NCI-H1694 treated with DMSO at 0.1 percent for 48 hours (cell line): ENCODE results near the gene ATAD3B.
"Not testable (repeated sequence)": the region's sequence is repeated elsewhere in the genome, so short reads cannot be mapped to it uniquely, and the experiment has no call there.

Experiments
- DNase-seq: peaks from one replicate; lab custom pipeline; 2025; lab: John Stamatoyannopoulos, UW

The ATAD3B gene

GRCh38 chr1:1513675-1514074 is 42.1 kb downstream of the ATAD3B start:
- not testable (repeated sequence) for DNase-seq

- not testable (repeated sequence) for DNase-seq
These were observed 42.8 kb downstream of the ATAD3B start for GRCh38 chr1:1514376-1514775.

- not testable (repeated sequence) for DNase-seq
These were observed 45.4 kb downstream of the ATAD3B start for GRCh38 chr1:1516923-1517322.

GRCh38 chr1:1517973-1518620 is 46.5 kb downstream of the ATAD3B start:
- DNase-seq = no peak

GRCh38 chr1:1518621-1519007 is 47.0 kb downstream of the ATAD3B start:
- not testable (repeated sequence) for DNase-seq

- not testable (repeated sequence) for DNase-seq
These were observed 48.4 kb downstream of the ATAD3B start for GRCh38 chr1:1519805-1520505.

GRCh38 chr1:1521331-1521730 is 49.8 kb downstream of the ATAD3B start:
- DNase-seq = no peak

- DNase-seq = not testable (repeated sequence)
These were observed 51.0 kb downstream of the ATAD3B start for GRCh38 chr1:1522536-1522935.

GRCh38 chr1:1523226-1523625 is 51.7 kb downstream of the ATAD3B start:
- DNase-seq = not testable (repeated sequence)

GRCh38 chr1:1523651-1524050 is 52.1 kb downstream of the ATAD3B start:
- not testable (repeated sequence) for DNase-seq

- not testable (repeated sequence) for DNase-seq
These were observed 53.3 kb downstream of the ATAD3B start for GRCh38 chr1:1524750-1525383.

GRCh38 chr1:1526476-1526875 is 54.9 kb downstream of the ATAD3B start:
- not testable (repeated sequence) for DNase-seq

GRCh38 chr1:1527092-1527816 is 55.7 kb downstream of the ATAD3B start:
- DNase-seq = no peak

- DNase-seq = no peak
These were observed 57.0 kb downstream of the ATAD3B start for GRCh38 chr1:1528301-1529267.

- no peak for DNase-seq
These were observed 57.8 kb downstream of the ATAD3B start for GRCh38 chr1:1529321-1529720.

- no peak for DNase-seq
These were observed 58.4 kb downstream of the ATAD3B start for GRCh38 chr1:1529936-1530335.

- no peak for DNase-seq
These were observed 60.4 kb downstream of the ATAD3B start for GRCh38 chr1:1531947-1532346.

GRCh38 chr1:1533176-1533893 is 61.8 kb downstream of the ATAD3B start:
- not testable (repeated sequence) for DNase-seq

- not testable (repeated sequence) for DNase-seq
These were observed 62.3 kb downstream of the ATAD3B start for GRCh38 chr1:1533894-1534291.

GRCh38 chr1:1534401-1535154 is 63.0 kb downstream of the ATAD3B start:
- DNase-seq = no peak
